ENCODE results near the gene MRC2.
A peak's percentile ranks its signal among the peaks of the same experiment; 100 is the strongest.
"Not testable (repeated sequence)": the region's sequence is repeated elsewhere in the genome, so short reads cannot be mapped to it uniquely, and the experiment has no call there.

MRC2 gene

DNA sequence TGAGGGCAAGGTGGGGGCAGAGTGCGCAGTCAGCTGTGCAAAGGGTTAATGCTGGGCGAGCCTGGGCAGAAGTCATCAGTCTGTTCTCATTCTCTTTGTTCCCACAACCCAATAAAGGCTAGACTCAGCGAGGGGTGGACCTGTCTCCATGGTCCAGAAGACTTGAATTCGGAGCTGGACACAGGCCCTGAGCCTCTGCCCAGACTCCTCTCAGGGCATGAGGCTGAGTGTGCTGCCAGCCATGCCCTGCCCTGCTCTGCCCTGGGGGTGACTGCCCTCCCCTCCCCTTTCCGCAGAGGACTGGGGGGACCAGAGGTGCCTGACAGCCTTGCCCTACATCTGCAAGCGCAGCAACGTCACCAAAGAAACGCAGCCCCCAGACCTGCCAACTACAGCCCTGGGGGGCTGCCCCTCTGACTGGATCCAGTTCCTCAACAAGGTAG lies 54.5 kb downstream of the MRC2 start:
- DNase-seq = no peak

DNA sequence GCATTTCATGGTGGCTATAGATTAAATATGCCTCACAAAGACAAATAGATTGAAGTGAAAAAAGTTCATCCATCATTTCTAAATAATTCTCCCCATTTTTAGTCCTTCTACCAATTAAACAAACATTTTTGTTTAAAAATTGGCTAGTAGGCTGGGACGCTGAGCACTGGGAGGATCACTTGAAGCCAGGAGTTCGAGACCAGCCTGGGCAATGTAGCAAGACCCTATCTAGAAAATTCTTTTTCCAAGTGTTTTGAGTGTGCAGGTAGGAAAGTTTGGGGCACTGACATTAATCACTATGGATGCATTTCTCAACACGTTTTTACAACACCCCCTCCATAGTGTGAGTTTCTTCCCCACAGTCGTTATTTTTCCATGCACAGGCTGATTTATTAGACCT lies 56.7 kb downstream of the MRC2 start:
- DNase-seq = no peak

DNA sequence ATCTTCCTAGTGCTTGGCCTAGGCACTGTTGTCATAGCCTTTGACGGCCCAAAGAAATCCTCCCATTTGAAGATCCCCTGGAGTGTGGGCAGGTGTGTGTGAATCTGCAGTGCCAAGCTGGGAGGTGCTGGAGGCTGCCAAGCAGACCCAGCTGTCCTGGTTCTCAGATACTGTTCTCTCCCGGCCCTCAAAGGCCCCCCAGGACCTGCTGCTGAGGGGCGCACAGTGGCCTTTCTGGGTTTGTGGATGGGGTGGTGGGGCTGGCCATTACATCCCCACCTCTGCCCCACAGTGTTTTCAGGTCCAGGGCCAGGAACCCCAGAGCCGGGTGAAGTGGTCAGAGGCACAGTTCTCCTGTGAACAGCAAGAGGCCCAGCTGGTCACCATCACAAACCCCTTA lies 60.5 kb downstream of the MRC2 start:
- no peak for DNase-seq

DNA sequence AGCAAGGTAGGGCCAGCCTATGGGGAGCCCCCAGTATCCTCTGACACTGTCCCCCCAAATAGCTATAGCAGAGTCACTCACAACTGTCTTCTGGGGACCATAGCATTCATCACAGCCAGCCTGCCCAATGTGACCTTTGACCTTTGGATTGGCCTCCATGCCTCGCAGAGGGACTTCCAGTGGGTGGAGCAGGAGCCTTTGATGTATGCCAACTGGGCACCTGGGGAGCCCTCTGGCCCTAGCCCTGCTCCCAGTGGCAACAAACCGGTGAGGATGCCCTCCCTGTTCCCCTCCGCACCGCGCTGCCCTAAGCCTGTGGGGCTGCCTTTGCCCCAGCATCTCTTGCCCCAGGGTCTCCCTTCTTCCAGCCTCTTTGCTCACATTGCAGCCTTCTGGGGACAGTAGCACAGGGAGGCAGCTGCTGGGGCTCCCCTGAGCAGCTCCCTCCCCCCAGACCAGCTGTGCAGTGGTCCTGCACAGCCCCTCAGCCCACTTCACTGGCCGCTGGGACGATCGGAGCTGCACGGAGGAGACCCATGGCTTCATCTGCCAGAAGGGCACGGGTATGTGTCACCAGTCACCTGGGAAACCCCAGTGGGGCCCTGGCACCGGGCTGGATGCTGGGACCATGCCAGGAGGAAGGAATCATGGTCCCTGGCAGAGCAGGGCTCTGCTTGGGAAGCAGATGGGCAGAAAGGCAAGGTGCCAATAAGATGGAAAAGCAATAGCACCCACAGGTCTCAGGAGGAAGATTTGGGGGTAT lies 61.1 kb downstream of the MRC2 start:
- DNase-seq = no peak

GRCh38 chr17:62689441-62690167 lies 62.1 kb downstream of the MRC2 start:
- DNase-seq = no peak

GRCh38 chr17:62690168-62690897 lies 62.9 kb downstream of the MRC2 start:
- DNase-seq = no peak

- not testable (repeated sequence) for DNase-seq
Observed at GRCh38 chr17:62691589-62691915, 64.1 kb downstream of the MRC2 start.

DNA sequence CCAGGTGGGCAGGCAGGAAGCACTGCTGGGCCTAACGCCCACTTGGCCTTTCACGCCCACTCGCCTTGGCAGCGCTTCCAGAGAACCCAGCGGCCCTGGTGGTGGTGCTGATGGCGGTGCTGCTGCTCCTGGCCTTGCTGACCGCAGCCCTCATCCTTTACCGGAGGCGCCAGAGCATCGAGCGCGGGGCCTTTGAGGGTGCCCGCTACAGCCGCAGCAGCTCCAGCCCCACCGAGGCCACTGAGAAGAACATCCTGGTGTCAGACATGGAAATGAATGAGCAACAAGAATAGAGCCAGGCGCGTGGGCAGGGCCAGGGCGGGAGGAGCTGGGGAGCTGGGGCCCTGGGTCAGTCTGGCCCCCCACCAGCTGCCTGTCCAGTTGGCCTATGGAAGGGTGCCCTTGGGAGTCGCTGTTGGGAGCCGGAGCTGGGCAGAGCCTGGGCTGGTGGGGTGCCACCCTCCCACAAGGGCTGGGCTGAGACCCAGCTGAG lies 64.7 kb downstream of the MRC2 start:
- DNase-seq = no peak

DNA sequence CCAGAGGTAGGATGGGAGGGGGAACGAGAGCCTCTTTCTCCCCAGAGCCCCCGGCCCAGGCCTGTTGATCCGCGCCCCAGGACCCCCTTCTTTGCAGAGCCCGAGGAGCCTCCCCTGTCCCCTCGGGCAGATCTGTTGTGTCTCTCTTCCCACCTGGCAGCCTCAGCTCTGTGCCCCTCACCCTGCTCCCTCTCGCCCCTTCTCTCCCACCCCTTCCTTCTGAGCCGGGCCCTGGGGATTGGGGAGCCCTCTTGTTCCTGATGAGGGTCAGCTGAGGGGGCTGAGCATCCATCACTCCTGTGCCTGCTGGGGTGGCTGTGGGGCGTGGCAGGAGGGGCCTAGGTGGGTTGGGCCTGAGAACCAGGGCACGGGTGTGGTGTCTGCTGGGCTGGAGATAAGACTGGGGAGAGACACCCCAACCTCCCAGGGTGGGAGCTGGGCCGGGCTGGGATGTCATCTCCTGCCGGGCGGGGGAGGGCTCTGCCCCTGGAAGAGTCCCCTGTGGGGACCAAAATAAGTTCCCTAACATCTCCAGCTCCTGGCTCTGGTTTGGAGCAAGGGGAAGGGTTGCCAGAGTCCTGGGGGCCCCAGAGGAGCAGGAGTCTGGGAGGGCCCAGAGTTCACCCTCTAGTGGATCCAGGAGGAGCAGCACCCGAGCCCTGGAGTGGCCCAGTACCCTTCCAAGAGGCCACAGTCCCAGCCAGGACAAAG lies 65.4 kb downstream of the MRC2 start:
- DNase-seq = no peak

DNA sequence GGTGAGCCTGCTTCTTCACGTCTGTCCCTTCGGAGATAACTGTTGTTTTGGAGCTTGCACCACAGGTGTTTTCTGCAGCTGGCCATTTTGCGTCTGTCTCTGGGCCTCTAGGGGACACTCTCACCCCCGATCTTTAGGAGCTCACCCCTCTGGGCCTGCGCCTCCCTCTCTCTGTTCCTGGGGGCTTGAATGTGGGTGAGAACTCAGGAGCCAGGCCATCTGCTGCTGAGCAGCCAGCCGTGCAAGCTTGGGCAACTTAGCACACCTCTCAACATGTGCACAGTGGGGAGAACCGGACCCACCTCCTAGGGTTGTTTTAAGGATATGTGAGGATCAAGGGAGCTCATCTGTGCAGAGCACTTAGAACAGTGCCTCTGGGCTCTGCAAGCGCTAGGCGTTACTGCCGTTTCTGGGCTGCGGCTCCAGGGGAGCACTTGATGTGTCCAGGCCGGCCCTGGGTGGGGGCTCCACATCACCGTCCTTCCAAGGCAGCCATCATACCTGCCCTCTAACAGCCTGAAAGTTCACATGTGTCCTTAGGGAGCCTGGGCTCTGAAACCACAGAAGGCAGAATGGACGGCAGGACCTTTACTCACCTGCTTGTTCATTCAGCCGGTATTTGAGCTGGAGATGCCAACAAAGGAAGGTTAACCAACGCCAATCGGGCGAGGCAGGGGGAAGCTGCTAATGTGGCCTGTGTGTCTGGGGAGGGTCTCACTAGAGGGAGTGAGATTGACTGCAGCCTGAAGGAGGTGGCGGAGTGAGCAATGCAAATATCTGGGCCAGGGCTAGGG lies 66.3 kb downstream of the MRC2 start:
- DNase-seq = no peak

- not testable (repeated sequence) for DNase-seq
Observed at GRCh38 chr17:62695093-62695738, 67.7 kb downstream of the MRC2 start.

DNA sequence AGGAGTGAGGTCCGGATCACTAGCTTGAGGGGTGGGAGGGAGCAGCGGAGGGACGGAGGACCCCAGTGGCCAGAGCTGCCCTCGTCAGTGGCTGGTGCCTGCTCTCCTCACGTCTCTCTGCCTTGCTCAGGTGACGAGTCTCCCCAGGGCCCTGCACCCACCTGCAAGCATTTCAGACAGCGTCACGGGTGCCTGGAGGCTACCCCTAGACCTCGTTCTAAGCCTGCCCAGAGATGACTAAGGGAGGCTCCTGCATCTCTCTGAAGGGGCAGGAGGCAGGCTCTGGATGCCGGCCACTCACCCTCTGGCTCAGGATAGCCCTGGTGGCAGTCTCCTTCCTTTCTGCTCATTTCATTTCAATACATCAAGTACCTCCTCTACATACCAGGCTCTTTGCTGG lies 68.8 kb downstream of the MRC2 start:
- DNase-seq = no peak

GRCh38 chr17:62696726-62697490 lies 69.4 kb downstream of the MRC2 start:
- no peak for DNase-seq

DNA sequence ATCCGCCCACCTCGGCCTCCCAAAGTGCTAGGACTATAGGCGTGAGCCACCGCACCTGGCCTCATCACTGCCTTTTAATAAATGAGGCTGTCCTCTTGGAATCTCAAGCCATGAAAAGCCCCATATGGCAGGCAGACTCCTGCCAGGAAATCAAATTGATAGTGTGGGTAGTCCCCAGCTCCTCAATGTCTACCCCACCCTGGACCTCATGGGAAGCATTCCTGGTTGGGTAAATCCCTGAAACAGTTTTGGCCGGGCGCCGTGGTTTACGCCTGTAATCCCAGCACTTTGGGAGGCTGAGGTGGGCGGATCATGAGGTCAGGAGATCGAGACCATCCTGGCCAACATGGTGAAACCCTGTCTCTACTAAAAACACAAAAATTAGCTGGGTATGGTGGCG lies 71.0 kb downstream of the MRC2 start:
- not testable (repeated sequence) for DNase-seq

GRCh38 chr17:62700964-62701705 lies 73.7 kb downstream of the MRC2 start:
- no peak for DNase-seq

GRCh38 chr17:62701706-62702085 lies 74.2 kb downstream of the MRC2 start:
- DNase-seq = no peak

- DNase-seq = no peak
Observed at GRCh38 chr17:62702746-62703260, 75.3 kb downstream of the MRC2 start.

DNA sequence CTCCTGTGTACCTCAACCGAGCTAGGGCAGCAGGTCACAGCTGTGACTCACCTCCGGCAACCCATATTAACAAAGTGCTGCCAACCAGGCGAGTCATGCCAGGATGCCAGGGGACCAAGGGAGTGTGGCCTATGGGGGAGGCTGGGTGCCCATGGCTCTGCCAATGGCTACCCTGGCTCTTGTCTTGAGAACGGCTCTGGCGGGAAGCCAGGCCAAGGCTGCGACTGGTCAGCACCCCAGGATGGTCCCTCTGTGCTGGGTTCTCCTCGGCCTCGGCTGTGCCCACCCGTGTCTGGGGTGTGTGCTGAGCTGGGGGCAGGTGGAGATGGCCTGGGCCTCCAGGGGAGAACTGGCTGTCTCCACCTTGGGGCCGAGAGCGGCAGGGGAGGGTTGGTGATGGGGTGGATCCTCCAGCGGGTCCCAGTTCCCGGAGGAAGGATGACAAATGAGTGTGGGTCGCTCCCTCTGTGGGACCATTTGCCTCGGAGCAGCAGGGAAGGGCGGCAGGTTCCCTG lies 75.8 kb downstream of the MRC2 start:
- DNase-seq = no peak

DNA sequence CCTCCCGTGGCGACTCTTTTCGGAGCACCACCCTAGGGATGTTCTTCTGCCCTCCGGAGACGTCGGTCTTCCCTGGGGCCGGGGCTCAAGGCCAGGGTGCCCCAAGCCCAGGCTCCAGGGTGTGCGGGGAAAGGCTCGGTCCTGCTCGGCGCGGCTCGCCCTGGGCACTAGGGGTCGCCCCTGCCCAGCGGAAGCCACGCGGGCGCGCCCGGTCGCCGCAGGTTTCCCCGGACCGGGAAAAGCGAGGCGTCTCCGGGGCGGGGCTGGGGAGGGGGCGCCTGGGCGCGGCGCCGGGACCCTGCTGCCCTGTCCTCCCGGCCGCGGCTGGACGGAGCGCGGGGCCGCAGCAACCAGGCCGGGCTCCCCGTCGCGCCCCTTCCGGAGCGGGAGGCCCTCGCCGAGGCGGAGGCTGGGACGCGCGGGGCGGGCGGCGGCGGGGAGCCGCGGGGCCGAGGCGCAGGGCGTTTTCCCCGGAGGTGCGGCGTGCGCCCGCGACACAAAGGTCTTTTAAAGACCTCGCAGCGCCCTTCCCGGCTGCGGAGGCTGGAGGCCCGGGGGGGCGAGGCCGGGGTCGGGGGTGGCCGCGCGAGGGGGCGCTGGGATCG lies 76.4 kb downstream of the MRC2 start:
- DNase-seq = peak; percentile 73 to 74
